ENCODE measurements around the gene SARS1.
"Not testable (repeated sequence)": the region's sequence is repeated elsewhere in the genome, so short reads cannot be mapped to it uniquely, and the experiment has no call there.

DNA sequence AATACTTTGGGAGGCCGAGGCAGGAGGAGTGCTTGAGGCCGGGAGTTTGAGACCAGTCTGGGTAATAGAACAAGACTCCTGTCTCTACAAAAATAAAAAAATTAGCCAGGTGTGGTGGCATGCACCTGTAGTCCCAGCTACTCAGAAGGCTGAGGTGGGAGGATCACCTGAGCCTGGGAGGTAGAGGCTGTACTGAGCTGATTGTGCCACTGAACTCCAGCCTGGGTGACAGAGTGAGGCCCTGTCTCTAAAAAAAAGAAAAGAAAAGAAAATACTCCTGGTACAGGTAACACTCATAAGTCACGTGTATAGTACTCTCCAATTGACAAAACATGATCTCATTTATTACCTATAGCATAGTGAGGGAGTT lies 33.0 kb upstream of the SARS1 start:
- TF ChIP-seq RFX5 (IDR thresholded peaks at IDR 0.05; ENCODE audit: borderline replicate concordance, low read depth, low read length); TCF12 (IDR thresholded peaks at IDR 0.05; ENCODE audit: low read depth, low read length); EZH2 (IDR thresholded peaks at IDR 0.05; ENCODE audit: low read depth, low read length, severe bottlenecking); POLR2A (IDR thresholded peaks at IDR 0.05; ENCODE audit: control extremely low read depth in 1 of 2, low read depth in 2 of 2, low read length in 2 of 2); POLR2AphosphoS5 (IDR thresholded peaks at IDR 0.05; ENCODE audit: low read depth, low read length); KDM1A (IDR thresholded peaks at IDR 0.05; ENCODE audit: borderline replicate concordance, low read length); JUND (IDR thresholded peaks at IDR 0.05; ENCODE audit: low read length): not testable (repeated sequence)
- TF ChIP-seq, protein P1, sequence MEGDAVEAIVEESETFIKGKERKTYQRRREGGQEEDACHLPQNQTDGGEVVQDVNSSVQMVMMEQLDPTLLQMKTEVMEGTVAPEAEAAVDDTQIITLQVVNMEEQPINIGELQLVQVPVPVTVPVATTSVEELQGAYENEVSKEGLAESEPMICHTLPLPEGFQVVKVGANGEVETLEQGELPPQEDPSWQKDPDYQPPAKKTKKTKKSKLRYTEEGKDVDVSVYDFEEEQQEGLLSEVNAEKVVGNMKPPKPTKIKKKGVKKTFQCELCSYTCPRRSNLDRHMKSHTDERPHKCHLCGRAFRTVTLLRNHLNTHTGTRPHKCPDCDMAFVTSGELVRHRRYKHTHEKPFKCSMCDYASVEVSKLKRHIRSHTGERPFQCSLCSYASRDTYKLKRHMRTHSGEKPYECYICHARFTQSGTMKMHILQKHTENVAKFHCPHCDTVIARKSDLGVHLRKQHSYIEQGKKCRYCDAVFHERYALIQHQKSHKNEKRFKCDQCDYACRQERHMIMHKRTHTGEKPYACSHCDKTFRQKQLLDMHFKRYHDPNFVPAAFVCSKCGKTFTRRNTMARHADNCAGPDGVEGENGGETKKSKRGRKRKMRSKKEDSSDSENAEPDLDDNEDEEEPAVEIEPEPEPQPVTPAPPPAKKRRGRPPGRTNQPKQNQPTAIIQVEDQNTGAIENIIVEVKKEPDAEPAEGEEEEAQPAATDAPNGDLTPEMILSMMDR (IDR thresholded peaks at IDR 0.05; ENCODE audit: control extremely low read depth in 1 of 3, insufficient read depth in 1 of 3, low read depth in 1 of 3, low read length in 3 of 3) = not testable (repeated sequence)
- TF ChIP-seq, protein P2, sequence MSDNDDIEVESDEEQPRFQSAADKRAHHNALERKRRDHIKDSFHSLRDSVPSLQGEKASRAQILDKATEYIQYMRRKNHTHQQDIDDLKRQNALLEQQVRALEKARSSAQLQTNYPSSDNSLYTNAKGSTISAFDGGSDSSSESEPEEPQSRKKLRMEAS (IDR thresholded peaks at IDR 0.05) = not testable (repeated sequence)
- TF ChIP-seq, protein P3, sequence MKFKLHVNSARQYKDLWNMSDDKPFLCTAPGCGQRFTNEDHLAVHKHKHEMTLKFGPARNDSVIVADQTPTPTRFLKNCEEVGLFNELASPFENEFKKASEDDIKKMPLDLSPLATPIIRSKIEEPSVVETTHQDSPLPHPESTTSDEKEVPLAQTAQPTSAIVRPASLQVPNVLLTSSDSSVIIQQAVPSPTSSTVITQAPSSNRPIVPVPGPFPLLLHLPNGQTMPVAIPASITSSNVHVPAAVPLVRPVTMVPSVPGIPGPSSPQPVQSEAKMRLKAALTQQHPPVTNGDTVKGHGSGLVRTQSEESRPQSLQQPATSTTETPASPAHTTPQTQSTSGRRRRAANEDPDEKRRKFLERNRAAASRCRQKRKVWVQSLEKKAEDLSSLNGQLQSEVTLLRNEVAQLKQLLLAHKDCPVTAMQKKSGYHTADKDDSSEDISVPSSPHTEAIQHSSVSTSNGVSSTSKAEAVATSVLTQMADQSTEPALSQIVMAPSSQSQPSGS (IDR thresholded peaks at IDR 0.05; ENCODE audit: low read length) = not testable (repeated sequence)
